A549 treated with dexamethasone at 1 μM for 4 hours (cell line): ENCODE results near the gene MT3. TPM values are rescaled to one million over a fixed set of nuclear protein-coding genes. Genes with fewer than 3 reads are reported as not detected.

Experiments used
- total RNA-seq: library from RNA; stranded (reverse); fragments of 200-300 nt; extraction: Qiagen RNA extraction; gene quantifications from 5 replicates; pipeline ENCODE4 v1.2.3, GENCODE V29; 2022

The MT3 gene
- total RNA-seq = 0.34 to 0.82 TPM (median 0.54 TPM) in 4 of 5 replicates, not detected in the other

DNA sequence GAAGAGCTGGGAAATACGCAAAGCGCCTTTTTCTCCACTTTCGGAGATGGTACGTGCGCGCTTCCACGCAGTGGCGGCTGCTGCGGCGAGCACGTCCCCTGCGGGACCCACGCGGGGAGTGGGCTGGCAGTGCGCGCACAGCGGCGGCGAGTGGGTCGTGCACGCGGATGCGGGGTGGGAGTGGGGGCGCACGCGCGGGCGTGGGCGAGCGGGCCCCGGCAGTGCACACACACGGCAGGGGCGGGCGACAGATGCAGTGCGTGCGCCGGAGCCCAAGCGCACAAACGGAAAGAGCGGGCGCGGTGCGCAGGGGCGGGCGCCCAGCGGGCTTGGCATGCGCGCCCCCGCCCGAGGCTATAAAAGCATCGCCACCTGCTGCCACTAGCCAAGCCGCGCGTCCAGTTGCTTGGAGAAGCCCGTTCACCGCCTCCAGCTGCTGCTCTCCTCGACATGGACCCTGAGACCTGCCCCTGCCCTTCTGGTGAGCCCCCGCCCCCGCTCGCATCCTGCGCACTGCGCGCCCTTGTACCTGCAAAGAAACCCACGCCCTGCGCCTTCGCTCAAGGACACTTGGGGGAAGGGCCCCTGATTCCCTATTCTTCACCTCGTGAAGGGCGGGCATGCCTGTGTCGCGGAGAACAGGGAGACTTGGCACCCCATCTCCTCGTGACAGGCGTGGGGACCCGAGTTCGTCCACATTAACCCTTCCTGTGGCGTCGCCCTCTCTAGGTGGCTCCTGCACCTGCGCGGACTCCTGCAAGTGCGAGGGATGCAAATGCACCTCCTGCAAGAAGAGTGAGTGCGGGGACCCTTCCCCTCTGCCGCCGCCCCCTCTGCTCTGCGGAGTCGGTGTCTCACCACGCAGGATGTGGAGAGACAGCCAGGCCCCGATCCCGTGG lies at the start of gene MT3:
MT3 (plus strand) TSS at position 388 of the 899 bp plus-strand sequence; CDS start at position 451, 63 bp downstream.

DNA sequence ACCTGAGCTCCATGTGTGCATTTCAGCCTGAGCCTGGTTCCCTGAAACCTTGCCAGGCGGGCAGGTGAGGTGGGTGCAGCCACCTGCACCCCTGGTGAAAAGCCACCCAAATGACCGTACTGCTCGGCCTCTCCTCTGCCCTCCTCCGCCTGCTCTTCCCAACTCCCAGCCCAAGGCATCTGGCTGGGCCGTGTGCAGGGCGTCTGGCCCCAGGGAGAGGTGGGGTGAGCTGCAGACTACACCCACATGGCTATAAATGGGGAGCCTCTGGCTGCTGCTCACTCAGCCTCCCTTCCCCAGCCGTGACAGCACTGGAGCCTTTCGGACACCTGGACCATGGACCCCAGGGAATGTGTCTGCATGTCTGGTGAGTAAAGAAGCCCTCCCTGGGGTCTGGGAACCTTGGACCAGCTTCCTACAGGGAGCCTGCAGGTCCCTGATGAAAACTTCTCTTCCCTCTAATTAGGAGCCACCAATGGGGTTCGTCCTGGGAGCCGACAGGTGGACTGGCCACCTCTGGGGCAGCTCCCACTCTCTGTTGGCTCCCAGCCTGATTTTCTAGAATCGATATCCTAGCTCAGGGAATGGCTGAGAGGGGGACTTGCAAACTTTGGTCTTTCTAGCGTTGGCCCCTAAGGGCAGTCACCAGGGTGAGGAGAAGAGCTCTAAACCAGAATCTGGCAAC lies 24.4 kb upstream of the MT3 start, which contains the start of gene MT4:
MT4 (plus strand) TSS at position 281 of the 685 bp plus-strand sequence; CDS start at position 337, 56 bp downstream.

DNA sequence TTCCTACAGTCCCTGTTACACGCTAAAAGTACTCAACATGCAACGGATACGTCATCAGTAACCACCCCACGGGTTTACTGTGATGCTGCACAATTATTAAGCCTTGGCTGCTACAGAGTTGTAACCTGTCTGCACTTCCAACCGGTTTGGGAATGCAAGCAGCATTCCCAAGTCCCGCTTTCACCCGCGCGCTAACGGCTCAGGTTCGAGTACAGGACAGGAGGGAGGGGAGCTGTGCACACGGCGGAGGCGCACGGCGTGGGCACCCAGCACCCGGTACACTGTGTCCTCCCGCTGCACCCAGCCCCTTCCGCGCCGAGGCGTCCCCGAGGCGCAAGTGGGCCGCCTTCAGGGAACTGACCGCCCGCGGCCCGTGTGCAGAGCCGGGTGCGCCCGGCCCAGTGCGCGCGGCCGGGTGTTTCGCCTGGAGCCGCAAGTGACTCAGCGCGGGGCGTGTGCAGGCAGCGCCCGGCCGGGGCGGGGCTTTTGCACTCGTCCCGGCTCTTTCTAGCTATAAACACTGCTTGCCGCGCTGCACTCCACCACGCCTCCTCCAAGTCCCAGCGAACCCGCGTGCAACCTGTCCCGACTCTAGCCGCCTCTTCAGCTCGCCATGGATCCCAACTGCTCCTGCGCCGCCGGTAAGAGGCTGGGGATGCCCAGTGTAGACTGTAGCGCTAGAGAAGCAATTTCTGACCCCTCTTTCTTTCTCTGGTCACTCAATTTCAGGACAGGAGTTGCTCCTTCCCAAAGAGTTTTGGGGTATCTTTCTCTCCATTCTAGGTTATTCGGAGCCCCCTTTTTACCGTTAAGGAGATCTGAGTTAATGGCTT lies 18.9 kb downstream of the MT3 start, which contains the start of gene MT2A:
MT2A (plus strand) TSS at position 542 of the 833 bp plus-strand sequence; CDS start at position 614, 72 bp downstream.

GRCh38 chr16:56625140-56625942 lies 36.0 kb downstream of the MT3 start, which contains the start of gene MT1E:
Gene MT1E (plus strand): TSS chr16:56625781. CDS start chr16:56625852, 71 bp downstream.

GRCh38 chr16:56632156-56632847 lies 43.0 kb downstream of the MT3 start, which contains the start of gene MT1M:
Gene MT1M (plus strand): TSS chr16:56632659. CDS start chr16:56632732, 73 bp downstream.

DNA sequence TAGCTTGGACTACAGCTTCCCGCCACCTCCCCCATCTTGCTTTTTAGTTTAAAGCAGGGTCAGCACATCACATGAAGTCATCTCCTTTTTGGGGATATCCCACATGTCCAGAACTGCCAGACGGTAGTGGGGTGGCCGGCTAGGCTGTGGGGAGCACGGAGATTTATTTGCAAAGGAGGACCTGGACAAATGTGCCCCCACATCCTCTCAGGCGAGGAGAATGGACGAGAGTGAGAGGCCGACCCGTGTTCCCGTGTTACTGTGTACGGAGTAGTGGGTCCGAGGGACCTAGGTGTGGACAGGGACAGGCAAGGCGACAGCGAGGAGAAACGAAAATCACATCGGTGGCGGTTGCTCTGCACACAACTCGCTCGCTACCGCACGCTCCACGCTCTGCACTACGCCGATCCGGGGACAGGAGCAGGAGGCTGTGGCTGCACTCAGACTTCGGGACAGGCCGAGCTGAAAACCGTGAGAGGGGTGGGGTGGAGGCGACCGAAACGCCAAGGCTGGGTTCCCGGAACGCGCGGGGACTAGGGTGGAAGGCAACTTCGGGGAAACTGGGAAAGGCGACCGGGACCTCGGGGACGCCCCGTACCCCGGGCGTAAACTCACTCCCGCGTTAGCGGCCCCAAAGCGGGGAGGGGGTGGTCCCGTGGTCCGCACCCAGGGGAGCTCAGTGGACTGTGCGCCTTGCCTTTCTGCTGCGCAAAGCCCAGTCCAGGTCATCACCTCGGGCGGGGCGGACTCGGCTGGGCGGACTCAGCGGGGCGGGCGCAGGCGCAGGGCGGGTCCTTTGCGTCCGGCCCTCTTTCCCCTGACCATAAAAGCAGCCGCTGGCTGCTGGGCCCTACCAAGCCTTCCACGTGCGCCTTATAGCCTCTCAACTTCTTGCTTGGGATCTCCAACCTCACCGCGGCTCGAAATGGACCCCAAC lies 48.8 kb downstream of the MT3 start, which contains the start of gene MT1A:
MT1A (plus strand) TSS at position 853 of the 937 bp plus-strand sequence; CDS start at position 926, 73 bp downstream.

Other genes starting within 250 kb of the MT3 start
- 65.5 to 74.2 TPM (median 71.1 TPM) in 5 replicates for gene AMFR, start 164.0 kb upstream of the MT3 start, total RNA-seq
- 109 to 140 TPM (median 134 TPM) in 5 replicates for gene NUDT21, start 138.2 kb upstream of the MT3 start, total RNA-seq
- 69.9 to 91.8 TPM (median 80.5 TPM) in 5 replicates for gene OGFOD1, start 138.0 kb upstream of the MT3 start, total RNA-seq
- 19.6 to 25.1 TPM (median 23.6 TPM) in 5 replicates for gene BBS2, start 69.5 kb upstream of the MT3 start, total RNA-seq
- gene MT4, start 24.5 kb upstream of the MT3 start, total RNA-seq = not detected in 5 replicates
- gene MT2A, start 19.1 kb downstream of the MT3 start, total RNA-seq = 1,981 to 2,932 TPM (median 2,492 TPM) in 5 replicates
- gene MT1E, start 36.3 kb downstream of the MT3 start, total RNA-seq = not detected in 5 replicates
- gene MT1M, start 43.1 kb downstream of the MT3 start, total RNA-seq = 0.15 to 0.18 TPM in 2 of 5 replicates, not detected in the others
- 25.2 to 38.3 TPM (median 30.3 TPM) in 5 replicates for gene MT1A, start 49.1 kb downstream of the MT3 start, total RNA-seq
- gene MT1B, start 62.4 kb downstream of the MT3 start, total RNA-seq = 0.43 TPM in 1 of 5 replicates, not detected in the others
- gene MT1F, start 68.4 kb downstream of the MT3 start, total RNA-seq = 14.8 to 20.2 TPM (median 16.2 TPM) in 5 replicates
- not detected in 5 replicates for gene MT1G, start 78.5 kb downstream of the MT3 start, total RNA-seq
- not detected in 5 replicates for gene MT1H, start 80.3 kb downstream of the MT3 start, total RNA-seq
- 401 to 928 TPM (median 662 TPM) in 5 replicates for gene MT1X, start 92.9 kb downstream of the MT3 start, total RNA-seq
- gene NUP93, start 140.6 kb downstream of the MT3 start, total RNA-seq = 84.6 to 107 TPM (median 102 TPM) in 5 replicates